GM12878 (cell line): ENCODE results near the gene USP11. TPM values are rescaled to one million over a fixed set of nuclear protein-coding genes. Genes with fewer than 3 reads are reported as not detected.

ENCODE experiments used
- ATAC-seq: fragments of 200-7000 bp; cut with Tn5 transposase; 3 replicates; pipeline ENCODE4 v1.9.1; 2020; ENCODE audit warnings: mild to moderate bottlenecking, moderate library complexity
- BruUV-seq: library from RNA; stranded (reverse); fragments of 400-500 nt; replicated peaks from 2 replicates; lab custom pipeline; 2021; lab: Mats Ljungman, UMichigan
- CTCF ChIA-PET: fragments of 300-600 bp; sonication (Branson Sonifier 250); formaldehyde crosslinking; extraction: SDS; loops from one replicate; lab custom pipeline; 2021; ENCODE audit warnings: inconsistent platforms; lab: Yijun Ruan, JAX
- POLR2A ChIA-PET: fragments of 350-600 bp; formaldehyde crosslinking; extraction: SDS; loops from one replicate; lab custom pipeline; 2021; ENCODE audit warnings: inconsistent platforms; lab: Charles Lee
- RAD21 ChIA-PET: fragments of 300-600 bp; sonication (Branson Sonifier 250); formaldehyde crosslinking; loops from one replicate; lab custom pipeline; 2023; ENCODE audit warnings: antibody characterized with exemption; ENCODE audit not compliant: unreplicated experiment; lab: Charles Lee
- SMC1A ChIA-PET: fragments of 300-600 bp; sonication (Branson Sonifier 250); formaldehyde crosslinking; loops from one replicate; lab custom pipeline; 2023; ENCODE audit not compliant: unreplicated experiment, uncharacterized antibody; lab: Charles Lee
- DNase-seq: peaks from one replicate; pipeline ENCODE4 v3.0.0-alpha.2; 2011; ENCODE audit warnings: low read depth, low spot score
- FAIRE-seq: peaks from 3 replicates; lab custom pipeline; 2011; peaks lifted over from hg19 to GRCh38; lab: Jason Lieb, UNC
- H2AFZ ChIP-seq: 2 replicates; pipeline ENCODE4 v1.6.0; 2011; ENCODE audit warnings: low read depth, low read length, control low read depth; ENCODE audit not compliant: control insufficient read depth
- H3K27ac ChIP-seq: 2 replicates; pipeline ENCODE4 v1.5.1; 2011; ENCODE audit warnings: control low read depth; ENCODE audit not compliant: control insufficient read depth, insufficient read depth
- H3K27me3 ChIP-seq, 2 experiments: replicated peaks in 1 of 2; 2 replicates each; pipeline versions ENCODE4 v1.6.0 to v1.6.1; 2011; ENCODE audit warnings: low read length in 1 of 2; ENCODE audit not compliant: control insufficient read depth in 2 of 2, insufficient read depth in 2 of 2
- H3K36me3 ChIP-seq, 2 experiments: 2 replicates each; pipeline ENCODE4 v1.5.1; 2011; ENCODE audit warnings: low read length in 1 of 2; ENCODE audit not compliant: control insufficient read depth in 2 of 2, insufficient read depth in 2 of 2
- H3K4me1 ChIP-seq: 2 replicates; pipeline ENCODE4 v1.6.1; 2011; ENCODE audit warnings: mild to moderate bottlenecking, low read length, moderate library complexity, mixed read lengths; ENCODE audit not compliant: control insufficient read depth, insufficient read depth
- H3K4me2 ChIP-seq: 2 replicates; pipeline ENCODE4 v1.6.0; 2011; ENCODE audit warnings: control low read depth; ENCODE audit not compliant: control insufficient read depth, insufficient read depth
- H3K4me3 ChIP-seq: fragments of 200-600 bp; sonication (generic); 2 replicates; pipeline ENCODE4 v1.5.1; 2016
- H3K79me2 ChIP-seq: 2 replicates; pipeline ENCODE4 v1.6.0; 2011; ENCODE audit warnings: low read length; ENCODE audit not compliant: control insufficient read depth, insufficient read depth
- H3K9ac ChIP-seq: 2 replicates; pipeline ENCODE4 v1.8.0; 2011; ENCODE audit warnings: low read length, control low read depth, mixed read lengths; ENCODE audit not compliant: control insufficient read depth, insufficient read depth
- H3K9me3 ChIP-seq: replicated peaks from 3 replicates; pipeline ENCODE4 v1.5.1; 2011; ENCODE audit warnings: mild to moderate bottlenecking, low read length; ENCODE audit not compliant: control insufficient read depth, insufficient read depth
- H4K20me1 ChIP-seq: 2 replicates; pipeline ENCODE4 v1.6.0; 2011; ENCODE audit not compliant: control insufficient read depth, insufficient read depth
- EED ChIP-seq: sonication (generic); IDR thresholded peaks from 2 replicates; pipeline ENCODE4 v1.6.1; 2016; ENCODE audit warnings: antibody characterized with exemption, low read depth
- ESRRA ChIP-seq: IDR thresholded peaks from 2 replicates; pipeline ENCODE4 v1.6.1; 2012; ENCODE audit warnings: mild to moderate bottlenecking, low read length, improper control_type of control experiment
- EZH2 ChIP-seq: IDR thresholded peaks from 2 replicates; pipeline ENCODE4 v1.6.1; 2012; ENCODE audit warnings: low read depth, mild to moderate bottlenecking, control low read depth, inconsistent platforms, low read length, borderline replicate concordance; ENCODE audit not compliant: control insufficient read depth
- FOXK2 ChIP-seq: fragments of 450-650 bp; IDR thresholded peaks from 2 replicates; pipeline ENCODE4 v1.6.1; 2017; ENCODE audit warnings: mild to moderate bottlenecking, moderate library complexity
- HDAC6 ChIP-seq: fragments of 200-600 bp; sonication (generic); IDR thresholded peaks from one replicate; pipeline ENCODE4 v1.8.0; 2017; ENCODE audit warnings: antibody characterized with exemption; ENCODE audit not compliant: unreplicated experiment
- MEF2A ChIP-seq: IDR thresholded peaks from 2 replicates; pipeline ENCODE4 v1.6.1; 2011; ENCODE audit warnings: low read depth, mild to moderate bottlenecking, low read length, moderate library complexity; ENCODE audit not compliant: insufficient read depth
- MEF2B ChIP-seq: fragments of 450-650 bp; IDR thresholded peaks from 2 replicates; pipeline ENCODE4 v1.6.1; 2018; ENCODE audit warnings: mild to moderate bottlenecking, moderate library complexity; ENCODE audit not compliant: partially characterized antibody, poor library complexity, severe bottlenecking
- NFIC ChIP-seq: IDR thresholded peaks from 2 replicates; pipeline ENCODE4 v1.6.1; 2012; ENCODE audit warnings: low read depth, mild to moderate bottlenecking, inconsistent platforms, low read length, moderate library complexity
- NFYA ChIP-seq: IDR thresholded peaks from 2 replicates; pipeline ENCODE4 v1.6.1; 2011; ENCODE audit warnings: low read depth, mild to moderate bottlenecking, low read length, improper control_type of control experiment, borderline replicate concordance
- PML ChIP-seq: IDR thresholded peaks from 2 replicates; pipeline ENCODE4 v1.6.1; 2012; ENCODE audit warnings: low read length, inconsistent platforms
- RAD51 ChIP-seq: fragments of 450-650 bp; IDR thresholded peaks from 2 replicates; pipeline ENCODE4 v1.6.1; 2016; ENCODE audit warnings: moderate library complexity, mild to moderate bottlenecking, inconsistent platforms
- RCOR1 ChIP-seq: conservative IDR thresholded peaks from 2 replicates; pipeline ENCODE4 v1.6.1; 2012; ENCODE audit warnings: low read depth, low read length, improper control_type of control experiment
- SMARCA5 ChIP-seq: fragments of 450-650 bp; IDR thresholded peaks from 2 replicates; pipeline ENCODE4 v1.6.1; 2017; ENCODE audit warnings: mild to moderate bottlenecking
- SRF ChIP-seq, 2 experiments: IDR thresholded peaks; 2 replicates each; pipeline ENCODE4 v1.6.1; 2011; ENCODE audit warnings: low read depth in 2 of 2, low read length in 2 of 2, mild to moderate bottlenecking in 1 of 2, moderate library complexity in 1 of 2
- TCF7 ChIP-seq: IDR thresholded peaks from 2 replicates; pipeline ENCODE4 v1.6.1; 2014; ENCODE audit warnings: antibody characterized with exemption, borderline replicate concordance
- ZNF217 ChIP-seq: fragments of 450-650 bp; IDR thresholded peaks from 2 replicates; pipeline ENCODE4 v1.6.1; 2017; ENCODE audit warnings: antibody characterized with exemption, mild to moderate bottlenecking
- WGBS: methylation state at CpG from one replicate; pipeline ENCODE4 v1.1.6; 2016; ENCODE audit warnings: low lambda C conversion rate; ENCODE audit not compliant: insufficient replicate concordance, insufficient coverage; ENCODE audit errors: missing lambda C conversion rate; 5-methylcytosine and 5-hydroxymethylcytosine counted together
- in situ Hi-C: fragments of 300-500 bp; cut with MboI; formaldehyde crosslinking; loops from 9 replicates; pipeline ENCODE4 v1.14.3; 2018; ENCODE audit warnings: mixed read lengths
- intact Hi-C: fragments of 100-400 bp; cut with micrococcal nuclease; formaldehyde crosslinking; loops from one replicate; pipeline ENCODE4 v1.14.2; 2022; ENCODE audit not compliant: unreplicated experiment
- polyA plus RNA-seq, 11 experiments: library from polyadenylated mRNA; depleted of rRNA in 4 of 11; unstranded in 6 of 11; stranded (reverse) in 5 of 11; fragments of >200 nt; fragmentation: Nextera tagmentation in 4 of 11; fragmentation: Illumina TruSeq in 1 of 11; extraction: Ambion mirVana in 4 of 11; extraction: Trizol in 1 of 11; gene quantifications; 1 replicate in 1 of 11; 2 replicates in 10 of 11; pipeline versions ENCODE4 v1.2.1 to v1.2.3, GENCODE V29; 2011 to 2016; ENCODE audit warnings: inconsistent platforms in 2 of 11, missing spikeins in 2 of 11, low read depth in 1 of 11
- total RNA-seq, 4 experiments: library from RNA; depleted of rRNA in 3 of 4; stranded (reverse); fragments of >200 nt in 3 of 4; fragmentation: Illumina TruSeq in 1 of 4; extraction: Trizol in 1 of 4; gene quantifications; 2 replicates each; pipeline versions ENCODE4 v1.2.1 to v1.2.3, GENCODE V29; 2013 to 2021
- TF ChIP-seq, protein P1 (sequence below): fragments of 150-350 bp; IDR thresholded peaks from 2 replicates; pipeline ENCODE4 v1.6.1; 2016; ENCODE audit warnings: low read depth, low read length

USP11 gene
- total and polyA plus RNA-seq, 10 of the 15 experiments (the other 5 are each of a cell fraction or from before 2014, with no cell fraction given), result 3.3 to 44.0 (median 20.9) TPM

DNA sequence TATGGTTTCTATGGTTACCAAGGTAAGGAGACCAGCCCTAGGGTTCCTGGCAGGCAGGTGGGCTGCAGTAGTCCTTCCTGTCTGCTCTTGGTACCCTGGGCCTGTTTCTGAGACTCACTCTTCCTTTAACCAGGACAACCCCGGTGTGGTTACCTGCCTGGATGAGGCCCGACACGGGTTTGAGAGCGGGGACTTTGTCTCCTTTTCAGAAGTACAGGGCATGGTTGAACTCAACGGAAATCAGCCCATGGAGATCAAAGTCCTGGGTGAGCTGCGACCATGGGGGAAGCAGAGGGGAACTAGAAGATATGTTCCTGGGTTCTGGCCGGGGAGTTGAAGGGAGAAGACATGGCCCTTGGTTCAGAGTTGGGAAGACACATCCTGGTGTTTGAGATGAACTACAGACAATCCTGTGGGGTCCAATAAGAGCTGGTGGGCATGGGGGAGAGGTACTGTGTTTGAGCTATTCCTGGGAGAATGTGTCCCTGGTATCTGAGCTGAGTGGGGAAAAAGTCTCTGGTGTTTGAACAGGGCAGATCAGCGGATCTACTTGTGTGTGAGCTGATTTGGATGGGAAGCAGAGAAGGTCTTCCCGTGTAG, 31.4 kb upstream of the USP11 start:
- H2AFZ ChIP-seq, result no peak overlapping the region
- peaks cover 51 to 58% of the 10 kb centered on the region in 2 experiments for H3K36me3 ChIP-seq
- H3K9me3 ChIP-seq, result no peaks in the 10 kb centered on the region
- peaks cover 18% of the 10 kb centered on the region for H3K79me2 ChIP-seq
- WGBS, result 86% methylated on average over 9 of the region's 9 CpGs
- ChIA-PET POLR2A (interaction anchor here (1.2 kb wide), 1 partner anchor 16 kb away, joined by 3 read pairs; no protein-coding TSS in a partner anchor), CTCF (interaction anchor here (0.7 kb wide), 1 partner anchor 40 kb away, joined by 3 read pairs; no protein-coding TSS in a partner anchor), SMC1A (interaction anchor here (0.9 kb wide), 1 partner anchor 16 kb away, joined by 3 read pairs; no protein-coding TSS in a partner anchor), RAD21 (no interaction called here)
- TF ChIP-seq PML, result no peak
- no peak for TF ChIP-seq SRF (IDR thresholded peaks at IDR 0.05; ENCODE audit: low read depth in 2 of 2, low read length in 2 of 2)
- TF ChIP-seq EZH2, result no peak
- TF ChIP-seq ZNF217, result no peak
- no peak for TF ChIP-seq FOXK2
- no peak for TF ChIP-seq MEF2B
- no peak for TF ChIP-seq HDAC6
- TF ChIP-seq RAD51, result no peak
- no peak for TF ChIP-seq MEF2A
- TF ChIP-seq EED, result no peak
- TF ChIP-seq SMARCA5, result no peak
- TF ChIP-seq RCOR1, result no peak
- TF ChIP-seq NFIC, result no peak
- TF ChIP-seq, protein P1, sequence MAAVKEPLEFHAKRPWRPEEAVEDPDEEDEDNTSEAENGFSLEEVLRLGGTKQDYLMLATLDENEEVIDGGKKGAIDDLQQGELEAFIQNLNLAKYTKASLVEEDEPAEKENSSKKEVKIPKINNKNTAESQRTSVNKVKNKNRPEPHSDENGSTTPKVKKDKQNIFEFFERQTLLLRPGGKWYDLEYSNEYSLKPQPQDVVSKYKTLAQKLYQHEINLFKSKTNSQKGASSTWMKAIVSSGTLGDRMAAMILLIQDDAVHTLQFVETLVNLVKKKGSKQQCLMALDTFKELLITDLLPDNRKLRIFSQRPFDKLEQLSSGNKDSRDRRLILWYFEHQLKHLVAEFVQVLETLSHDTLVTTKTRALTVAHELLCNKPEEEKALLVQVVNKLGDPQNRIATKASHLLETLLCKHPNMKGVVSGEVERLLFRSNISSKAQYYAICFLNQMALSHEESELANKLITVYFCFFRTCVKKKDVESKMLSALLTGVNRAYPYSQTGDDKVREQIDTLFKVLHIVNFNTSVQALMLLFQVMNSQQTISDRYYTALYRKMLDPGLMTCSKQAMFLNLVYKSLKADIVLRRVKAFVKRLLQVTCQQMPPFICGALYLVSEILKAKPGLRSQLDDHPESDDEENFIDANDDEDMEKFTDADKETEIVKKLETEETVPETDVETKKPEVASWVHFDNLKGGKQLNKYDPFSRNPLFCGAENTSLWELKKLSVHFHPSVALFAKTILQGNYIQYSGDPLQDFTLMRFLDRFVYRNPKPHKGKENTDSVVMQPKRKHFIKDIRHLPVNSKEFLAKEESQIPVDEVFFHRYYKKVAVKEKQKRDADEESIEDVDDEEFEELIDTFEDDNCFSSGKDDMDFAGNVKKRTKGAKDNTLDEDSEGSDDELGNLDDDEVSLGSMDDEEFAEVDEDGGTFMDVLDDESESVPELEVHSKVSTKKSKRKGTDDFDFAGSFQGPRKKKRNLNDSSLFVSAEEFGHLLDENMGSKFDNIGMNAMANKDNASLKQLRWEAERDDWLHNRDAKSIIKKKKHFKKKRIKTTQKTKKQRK, result no peak
- TF ChIP-seq TCF7, result no peak
- TF ChIP-seq NFYA, result no peak
- TF ChIP-seq ESRRA, result no peak
- intact Hi-C loops, result no loop called here
- FAIRE-seq (no peak), ATAC-seq (no peak), DNase-seq (no peak)
- H3K4me3 ChIP-seq, result no peak overlapping the region
- no peak overlapping the region for H3K27ac ChIP-seq
- no peaks in the 10 kb centered on the region for H3K27me3 ChIP-seq
- H3K4me2 ChIP-seq, result no peak overlapping the region
- no TSS peak for BruUV-seq
- in situ Hi-C loops, result loop anchor here (25.0 kb wide), 1 partner anchor 1736 kb away; no protein-coding TSS in a partner anchor
- H3K4me1 ChIP-seq, result peaks cover 3% of the 10 kb centered on the region; the same call in 1 of the 2 replicates
- H4K20me1 ChIP-seq, result peaks cover 9% of the 10 kb centered on the region; the same call in 1 of the 2 replicates
- no peak overlapping the region for H3K9ac ChIP-seq
